Body of pancreas (tissue), 4 donors: ENCODE results near the gene ADORA1. TPM values are rescaled to one million over a fixed set of nuclear protein-coding genes. Genes with fewer than 3 reads are reported as not detected.

ENCODE experiments used
- ATAC-seq: fragments of 150-250 bp; one replicate; pipeline ENCODE4 v1.9.1; 2016
- DNase-seq, 4 donors: peaks; one replicate each; pipeline ENCODE4 v3.0.0-alpha.2; 2019
- H3K27ac ChIP-seq, 4 donors: fragments of 200-600 bp; sonication (generic); 1 replicate in 3 of 4; 2 replicates in 1 of 4; pipeline versions ENCODE4 v1.5.1 to v1.6.1; 2016 to 2019; ENCODE audit warnings: mild to moderate bottlenecking in 1 of 4, mixed read lengths in 1 of 4, moderate library complexity in 1 of 4
- H3K27me3 ChIP-seq, 2 donors: fragments of 200-600 bp; sonication (generic); one replicate each; pipeline ENCODE4 v1.6.0; 2016; ENCODE audit warnings: mild to moderate bottlenecking in 1 of 2
- H3K36me3 ChIP-seq, 2 donors: fragments of 200-600 bp; sonication (generic); replicated peaks in 1 of 2; 2 replicates each; pipeline ENCODE4 v1.5.1; 2016; ENCODE audit warnings: low read depth in 2 of 2; ENCODE audit not compliant: insufficient read depth in 1 of 2
- H3K4me1 ChIP-seq: fragments of 200-600 bp; sonication (generic); one replicate; pipeline ENCODE4 v1.6.0; 2016
- H3K4me3 ChIP-seq, 2 donors: fragments of 200-600 bp; sonication (generic); 1 replicate in 1 of 2; 2 replicates in 1 of 2; pipeline ENCODE4 v1.5.1; 2016 to 2019
- H3K9me3 ChIP-seq, 3 donors: fragments of 200-600 bp; sonication (generic); 1 replicate in 2 of 3; 2 replicates in 1 of 3; pipeline ENCODE4 v1.5.1; 2016
- CTCF ChIP-seq, 7 experiments: fragments of 450-650 bp in 4 of 7; fragments of 200-600 bp in 3 of 7; sonication (generic) in 3 of 7; IDR thresholded peaks; one replicate each; pipeline ENCODE4 v1.5.1; 2016 to 2019; ENCODE audit warnings: antibody characterized with exemption in 7 of 7
- POLR2A ChIP-seq, 3 donors: fragments of 450-650 bp; IDR thresholded peaks; one replicate each; pipeline ENCODE4 v1.6.1; 2016; ENCODE audit warnings: antibody characterized with exemption in 3 of 3, mild to moderate bottlenecking in 2 of 3
- WGBS, 2 donors: methylation state at CpG; one replicate each; pipeline ENCODE4 v1.1.5; 2017; 5-methylcytosine and 5-hydroxymethylcytosine counted together
- intact Hi-C: fragments of 100-400 bp; cut with DNase I; formaldehyde crosslinking; loops from one replicate; pipeline ENCODE4 v1.15.1; 2023
- total RNA-seq, 2 donors: library from RNA; depleted of rRNA; stranded (reverse); fragments of >200 nt; gene quantifications; one replicate each; pipeline ENCODE4 v1.1.0, GENCODE V29; 2016

The ADORA1 gene
- total RNA-seq, 2 donors from 2014 or later = 16.1 to 21.1 TPM

GRCh38 chr1:203165800-203166161, 38.3 kb downstream of the ADORA1 start:
- ATAC-seq (no peak), DNase-seq (no peak)
- Histone ChIP-seq H3K36me3 (no peaks in the 10 kb centered on the region), H3K27ac (no peak overlapping the region), H3K27me3 (no peaks in the 10 kb centered on the region), H3K4me3 (no peak overlapping the region), H3K4me1 (peaks cover 10% of the 10 kb centered on the region), H3K9me3 (no peaks in the 10 kb centered on the region)
- 91 to 94% methylated on average over 6 to 8 of the region's 8 CpGs for WGBS, 2 donors
- TF ChIP-seq POLR2A (IDR thresholded peaks at IDR 0.05) = no peak
- no peak for TF ChIP-seq CTCF (IDR thresholded peaks at IDR 0.05)
- intact Hi-C loops = no loop called here

GRCh38 chr1:203166192-203166940, 38.8 kb downstream of the ADORA1 start:
- Histone ChIP-seq H3K4me3 (no peak overlapping the region), H3K9me3 (no peaks in the 10 kb centered on the region), H3K36me3 (no peaks in the 10 kb centered on the region), H3K27me3 (no peaks in the 10 kb centered on the region), H3K27ac (no peak overlapping the region), H3K4me1 (peaks cover 10% of the 10 kb centered on the region)
- whole genome bisulfite sequencing, 2 donors = 33 to 42% methylated on average over 2 to 14 of the region's 14 CpGs
- TF ChIP-seq CTCF (IDR thresholded peaks at IDR 0.05) = peak in 5 of 7 experiments; percentile 13 to 55 (median 48)
- no peak for TF ChIP-seq POLR2A (IDR thresholded peaks at IDR 0.05)
- intact Hi-C loops = no loop called here
- ATAC-seq (peak; percentile 74), DNase-seq (peak; percentile 52 to 80 (median 74))

- DNase-seq (no peak), ATAC-seq (no peak)
- 82 to 84% methylated on average over 21 to 22 of the region's 23 CpGs for WGBS, 2 donors
- no peaks in the 10 kb centered on the region for H3K36me3 ChIP-seq
- no peaks in the 10 kb centered on the region for H3K27me3 ChIP-seq
- H3K9me3 ChIP-seq = no peaks in the 10 kb centered on the region
- TF ChIP-seq POLR2A (IDR thresholded peaks at IDR 0.05) (no peak), CTCF (IDR thresholded peaks at IDR 0.05) (no peak)
- peaks cover 10% of the 10 kb centered on the region for H3K4me1 ChIP-seq
- no peak overlapping the region for H3K27ac ChIP-seq
- no peak overlapping the region for H3K4me3 ChIP-seq
- intact Hi-C loops = no loop called here
Measured at GRCh38 chr1:203167026-203167912, 39.7 kb downstream of the ADORA1 start.

- ATAC-seq = no peak
- intact Hi-C loops = no loop called here
- no peak overlapping the region for H3K27ac ChIP-seq
Measured at GRCh38 chr1:203167913-203168200, 40.3 kb downstream of the ADORA1 start.

More at GRCh38 chr1:203167913-203168200, 40.3 kb downstream of the ADORA1 start:
- TF ChIP-seq POLR2A (IDR thresholded peaks at IDR 0.05) (no peak), CTCF (IDR thresholded peaks at IDR 0.05) (no peak)
- Histone ChIP-seq H3K4me1 (peaks cover 15% of the 10 kb centered on the region), H3K4me3 (no peak overlapping the region), H3K36me3 (no peaks in the 10 kb centered on the region), H3K27me3 (no peaks in the 10 kb centered on the region), H3K9me3 (no peaks in the 10 kb centered on the region)
- no peak for DNase-seq
- WGBS, 2 donors = 75 to 100% methylated on average over 1 to 5 of the region's 5 CpGs
